Raji (cell line): ENCODE data around the gene RRBP1.

Experiments used
- POLR2A ChIP-seq: IDR thresholded peaks from 2 replicates; pipeline ENCODE4 v1.6.1; 2011; ENCODE audit warnings: low read depth, low read length, control low read depth; ENCODE audit not compliant: insufficient read depth

The RRBP1 gene

GRCh38 chr20:17712201-17712600 lies 30.2 kb upstream of the RRBP1 start:
- TF ChIP-seq POLR2A, result no peak

GRCh38 chr20:17711267-17711627 lies 29.2 kb upstream of the RRBP1 start:
- TF ChIP-seq POLR2A, result no peak

DNA sequence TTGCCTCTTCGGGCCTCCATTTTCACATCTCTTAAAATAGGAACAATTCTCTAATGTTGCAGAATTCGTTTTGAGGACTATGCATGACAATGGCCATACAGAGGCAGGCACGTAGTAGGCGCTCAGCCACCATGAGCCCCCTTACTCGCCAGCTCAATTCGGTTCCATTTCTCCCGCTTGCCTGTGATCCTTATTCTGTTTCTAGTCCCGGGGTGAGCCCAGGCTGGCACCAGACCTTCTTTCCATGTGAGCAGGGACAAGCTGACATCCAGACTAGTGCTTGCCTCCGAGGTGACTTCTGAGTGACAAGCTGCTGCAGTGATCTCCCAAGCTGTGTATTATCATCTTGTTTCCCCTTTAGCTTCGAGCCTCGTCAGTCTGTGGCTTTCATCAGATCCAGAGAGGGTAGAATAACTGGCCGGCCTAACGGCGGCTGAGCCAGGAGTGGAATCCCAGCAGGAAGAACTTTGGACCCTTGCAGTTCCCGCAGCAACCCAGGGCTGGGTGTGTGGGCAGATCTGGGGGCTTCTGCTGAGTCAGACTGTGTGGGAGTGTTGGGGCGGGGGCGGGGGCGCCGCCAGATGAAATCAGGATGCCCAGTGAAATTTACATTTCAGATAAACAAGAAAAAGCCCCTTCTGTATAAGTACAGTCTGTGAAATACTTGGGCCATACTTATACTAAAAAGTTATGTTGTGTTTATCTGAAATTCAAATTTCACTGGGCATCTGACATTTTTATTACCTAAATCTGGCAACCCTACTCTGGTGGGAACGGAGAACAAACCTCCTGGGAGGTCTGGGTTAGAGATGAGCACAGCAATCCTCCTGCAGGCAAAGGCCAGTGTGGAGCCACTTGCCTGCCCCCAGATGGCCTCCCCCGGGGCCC lies 28.6 kb upstream of the RRBP1 start:
- TF ChIP-seq POLR2A, result no peak

- no peak for TF ChIP-seq POLR2A
Measured at GRCh38 chr20:17709361-17710293, 27.6 kb upstream of the RRBP1 start.

DNA sequence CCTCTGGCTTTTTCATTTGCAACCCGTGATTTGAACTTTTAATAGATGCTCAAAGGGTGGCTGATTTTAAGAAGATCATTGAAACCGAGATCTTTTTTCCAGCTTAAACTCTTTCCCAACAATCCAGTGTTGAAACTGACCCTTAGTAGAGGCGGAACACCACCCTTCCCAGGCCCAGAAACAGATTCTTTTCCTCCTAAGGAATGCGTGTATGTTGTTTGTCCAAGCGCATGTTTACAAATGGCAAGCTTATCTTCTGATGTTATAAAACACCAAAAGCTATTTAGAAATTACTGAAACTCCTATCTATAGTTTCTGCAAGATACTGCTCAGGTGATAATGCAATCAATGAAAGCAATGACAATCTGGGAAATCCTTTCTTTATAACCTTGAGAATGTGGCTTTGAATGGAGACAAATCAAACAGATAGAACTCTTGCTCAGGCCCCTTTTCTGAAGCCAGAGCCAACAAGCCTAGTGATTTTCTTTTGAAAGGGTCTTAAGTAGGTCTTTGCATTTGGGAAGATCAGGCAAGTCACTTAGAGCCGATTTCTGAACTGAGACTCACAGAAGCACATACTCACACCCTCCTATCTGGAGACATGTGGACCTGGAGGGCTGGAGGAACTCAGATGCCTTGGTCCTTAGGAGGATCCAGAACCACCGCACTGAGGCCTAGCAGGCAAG lies 26.8 kb upstream of the RRBP1 start:
- TF ChIP-seq POLR2A, result no peak

DNA sequence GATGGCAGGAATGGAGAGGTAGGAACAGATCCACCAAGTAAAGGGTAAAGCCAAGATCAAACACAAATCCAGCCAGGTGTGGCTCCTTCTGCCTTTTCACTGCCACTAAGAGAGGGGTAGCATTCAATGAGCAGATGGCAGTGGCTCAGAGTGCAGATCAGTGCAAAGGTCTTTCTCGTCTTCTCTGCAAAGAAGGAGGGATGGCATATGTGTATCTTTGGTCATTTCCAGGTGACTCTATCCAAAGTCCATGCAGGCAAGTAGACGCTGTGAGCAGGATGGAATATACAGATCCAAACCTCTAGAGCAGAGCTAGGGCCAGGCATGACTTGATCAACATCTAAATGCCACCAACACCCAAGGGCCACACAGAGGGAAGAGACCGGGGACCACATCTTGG lies 24.6 kb upstream of the RRBP1 start:
- TF ChIP-seq POLR2A, result no peak

DNA sequence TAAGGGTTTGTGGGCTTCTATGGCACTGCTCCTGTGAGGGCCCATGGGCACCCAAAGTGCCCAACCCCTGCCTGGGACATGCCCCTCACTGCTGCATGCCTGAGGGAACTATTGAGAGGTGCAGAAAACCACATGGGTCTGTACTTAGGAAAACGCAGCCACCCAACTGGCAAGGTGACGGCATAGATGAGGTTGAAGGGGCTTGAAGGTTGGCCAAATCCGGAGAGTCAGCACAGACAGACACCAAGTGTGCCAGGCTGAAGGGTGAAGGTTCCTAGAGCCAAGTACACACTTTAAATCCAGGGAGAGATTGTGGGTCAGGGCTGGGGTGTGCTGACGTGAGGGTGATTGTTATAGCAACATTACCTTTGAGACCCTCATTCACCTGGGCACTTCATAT lies 23.9 kb upstream of the RRBP1 start:
- no peak for TF ChIP-seq POLR2A

DNA sequence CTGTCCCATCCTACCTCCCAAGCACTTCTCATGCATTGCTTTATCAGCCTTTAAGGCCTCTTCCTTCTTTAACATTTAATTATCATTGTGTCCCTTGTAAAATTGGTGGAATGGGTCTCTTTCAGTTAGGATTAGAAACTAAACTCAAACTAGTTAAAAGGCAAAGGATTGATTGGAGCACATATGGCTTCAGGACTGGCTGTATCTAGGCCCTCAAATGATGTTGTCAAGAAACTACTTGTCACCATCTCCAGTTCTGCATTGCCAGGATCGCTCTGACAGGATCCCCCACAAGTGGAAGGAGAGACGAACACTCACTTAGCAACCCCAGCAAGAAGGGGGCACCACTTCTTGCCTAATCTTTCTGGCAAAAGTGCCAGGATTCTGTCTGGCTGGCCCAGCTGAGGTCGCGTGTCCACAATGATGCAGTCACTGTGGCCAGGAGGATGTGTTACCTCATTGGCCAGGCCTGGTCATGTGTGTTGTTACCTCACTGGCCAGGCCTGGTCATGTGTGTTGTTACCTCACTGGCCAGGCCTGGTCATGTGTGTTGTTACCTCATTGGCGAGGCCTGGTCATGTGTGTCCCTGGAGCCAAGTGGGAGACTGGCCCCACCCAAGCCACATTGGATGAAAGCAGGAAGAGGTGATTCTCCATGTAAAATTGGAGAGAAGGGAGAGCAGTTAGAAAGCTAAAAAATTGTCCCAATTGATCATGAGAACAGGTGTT lies 22.7 kb upstream of the RRBP1 start:
- TF ChIP-seq POLR2A, result no peak

DNA sequence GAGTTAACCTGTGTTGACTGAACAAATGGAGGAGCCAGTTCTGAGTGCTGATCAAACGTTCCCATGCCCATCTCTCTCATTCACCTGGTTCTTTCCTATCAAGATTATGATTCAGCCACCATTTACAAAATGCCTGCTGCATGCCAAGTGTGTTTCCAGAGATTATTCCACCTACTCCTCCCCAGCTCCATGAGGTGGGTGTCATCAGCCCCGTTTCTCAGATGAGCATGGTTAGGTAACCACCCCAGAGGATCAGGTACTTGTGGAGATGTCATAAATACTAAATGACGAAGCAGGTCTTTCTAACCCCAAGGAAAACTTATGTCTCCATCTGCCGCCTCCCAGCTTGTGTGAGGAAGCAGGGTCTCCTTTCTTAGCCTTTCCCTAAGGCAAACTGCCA lies 19.8 kb upstream of the RRBP1 start:
- no peak for TF ChIP-seq POLR2A

- TF ChIP-seq POLR2A, result no peak
Measured at GRCh38 chr20:17700637-17701036, 18.6 kb upstream of the RRBP1 start.

- TF ChIP-seq POLR2A, result no peak
Measured at GRCh38 chr20:17699931-17700351, 17.9 kb upstream of the RRBP1 start, which contains the start of gene BANF2. TSS of gene BANF2 (plus strand) at chr20:17699966. CDS start at chr20:17725026, 25,060 bp downstream.

DNA sequence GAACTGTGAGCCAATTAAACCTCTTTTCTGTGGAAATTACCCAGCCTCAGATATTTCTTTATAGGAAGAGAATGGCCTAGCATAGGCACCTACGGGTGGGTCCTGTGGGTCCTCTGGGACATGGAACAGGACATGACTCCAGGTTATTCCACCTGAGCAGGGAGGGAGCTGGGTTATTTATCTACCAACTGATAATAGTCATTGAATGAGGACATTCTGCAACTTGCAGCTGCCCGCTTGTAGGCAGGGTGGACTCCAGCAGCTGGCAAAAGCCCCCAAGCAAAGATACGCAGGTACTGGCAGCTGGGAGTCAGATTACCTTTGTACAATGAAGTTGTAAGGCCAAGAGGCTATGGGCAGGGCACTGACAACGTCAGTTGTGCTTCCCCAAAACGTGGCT lies 16.3 kb upstream of the RRBP1 start:
- no peak for TF ChIP-seq POLR2A

GRCh38 chr20:17697171-17697570 lies 15.1 kb upstream of the RRBP1 start:
- TF ChIP-seq POLR2A, result no peak

- TF ChIP-seq POLR2A, result no peak
Measured at GRCh38 chr20:17696287-17696686, 14.2 kb upstream of the RRBP1 start.

GRCh38 chr20:17694767-17695166 lies 12.7 kb upstream of the RRBP1 start:
- TF ChIP-seq POLR2A, result no peak

- TF ChIP-seq POLR2A, result no peak
Measured at GRCh38 chr20:17693444-17694001, 11.5 kb upstream of the RRBP1 start.
